ENCODE measurements around the gene PCDHAC1.

Gene PCDHAC1

GRCh38 chr5:140965905-140966292 lies 39.8 kb downstream of the PCDHAC1 start:
- no peak for DNase-seq (ENCODE audit: low spot score)
- H3K27ac ChIP-seq = peak overlapping the region; percentile 87
- POLR2A ChIA-PET (ENCODE audit: low non-redundant PET) = interaction anchor here (0.5 kb wide), 1 partner anchor 24 kb away, joined by 3 read pairs; no protein-coding TSS in a partner anchor
- CTCF ChIA-PET = interaction anchor here (0.6 to 3.4 kb wide), 6 partner anchors 12 to 84 kb away, joined by 3 to 27 read pairs (median 4); partner anchors contain the start of genes PCDHA13 and PCDHAC1
- TF ChIP-seq, protein P1, sequence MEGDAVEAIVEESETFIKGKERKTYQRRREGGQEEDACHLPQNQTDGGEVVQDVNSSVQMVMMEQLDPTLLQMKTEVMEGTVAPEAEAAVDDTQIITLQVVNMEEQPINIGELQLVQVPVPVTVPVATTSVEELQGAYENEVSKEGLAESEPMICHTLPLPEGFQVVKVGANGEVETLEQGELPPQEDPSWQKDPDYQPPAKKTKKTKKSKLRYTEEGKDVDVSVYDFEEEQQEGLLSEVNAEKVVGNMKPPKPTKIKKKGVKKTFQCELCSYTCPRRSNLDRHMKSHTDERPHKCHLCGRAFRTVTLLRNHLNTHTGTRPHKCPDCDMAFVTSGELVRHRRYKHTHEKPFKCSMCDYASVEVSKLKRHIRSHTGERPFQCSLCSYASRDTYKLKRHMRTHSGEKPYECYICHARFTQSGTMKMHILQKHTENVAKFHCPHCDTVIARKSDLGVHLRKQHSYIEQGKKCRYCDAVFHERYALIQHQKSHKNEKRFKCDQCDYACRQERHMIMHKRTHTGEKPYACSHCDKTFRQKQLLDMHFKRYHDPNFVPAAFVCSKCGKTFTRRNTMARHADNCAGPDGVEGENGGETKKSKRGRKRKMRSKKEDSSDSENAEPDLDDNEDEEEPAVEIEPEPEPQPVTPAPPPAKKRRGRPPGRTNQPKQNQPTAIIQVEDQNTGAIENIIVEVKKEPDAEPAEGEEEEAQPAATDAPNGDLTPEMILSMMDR (conservative IDR thresholded peaks at IDR 0.05; ENCODE audit: low read depth) = no peak

- ChIA-PET POLR2A (ENCODE audit: low non-redundant PET) (interaction anchor here (0.5 to 1.3 kb wide), 4 partner anchors 20 to 74 kb away, joined by 3 to 13 read pairs (median 4); partner anchors contain the start of gene PCDHAC1), CTCF (interaction anchor here (0.6 to 3.4 kb wide), 9 partner anchors 16 to 84 kb away, joined by 3 to 27 read pairs (median 4); partner anchors contain the start of genes PCDHA13 and PCDHAC1)
- H3K27ac ChIP-seq = peak within 1 kb of the TSS; percentile 87
- TF ChIP-seq, protein P1 (conservative IDR thresholded peaks at IDR 0.05; ENCODE audit: low read depth) = no peak
- peak; percentile 62 for DNase-seq (ENCODE audit: low spot score)
Measured at GRCh38 chr5:140966293-140967225, 40.5 kb downstream of the PCDHAC1 start, which contains the start of gene PCDHAC2. PCDHAC2 (plus strand) TSS chr5:140966476; CDS start chr5:140966767, 291 bp downstream.

- DNase-seq (ENCODE audit: low spot score) = no peak
- POLR2A ChIA-PET (ENCODE audit: low non-redundant PET) = interaction anchor here (1.1 to 1.3 kb wide), 2 partner anchors 41 to 73 kb away, joined by 3 to 13 read pairs; partner anchors contain the start of gene PCDHAC1
Measured at GRCh38 chr5:140967226-140967893, 41.3 kb downstream of the PCDHAC1 start.

GRCh38 chr5:140969880-140970279 lies 43.8 kb downstream of the PCDHAC1 start:
- POLR2A ChIA-PET (ENCODE audit: low non-redundant PET) = no interaction called here
- TF ChIP-seq, protein P1 (conservative IDR thresholded peaks at IDR 0.05; ENCODE audit: low read depth) = no peak
- CTCF ChIA-PET = interaction anchor here (0.9 to 2.5 kb wide), 3 partner anchors 11 to 88 kb away, joined by 5 to 17 read pairs (median 7); partner anchors contain the start of genes PCDHA13 and PCDHAC1
- no peak overlapping the region for H3K27ac ChIP-seq
- no peak for DNase-seq (ENCODE audit: low spot score)

More at GRCh38 chr5:140967226-140967893, 41.3 kb downstream of the PCDHAC1 start:
- CTCF ChIA-PET = interaction anchor here (0.6 to 3.4 kb wide), 6 partner anchors 15 to 73 kb away, joined by 3 to 27 read pairs (median 4); partner anchors contain the start of gene PCDHAC1
- TF ChIP-seq, protein P1 (conservative IDR thresholded peaks at IDR 0.05; ENCODE audit: low read depth) = no peak
- H3K27ac ChIP-seq = peak overlapping the region; percentile 87

GRCh38 chr5:140973550-140973949 lies 47.5 kb downstream of the PCDHAC1 start:
- TF ChIP-seq, protein P1 (conservative IDR thresholded peaks at IDR 0.05; ENCODE audit: low read depth) = no peak
- no peak for DNase-seq (ENCODE audit: low spot score)
- ChIA-PET CTCF (no interaction called here), POLR2A (ENCODE audit: low non-redundant PET) (no interaction called here)
- H3K27ac ChIP-seq = no peak overlapping the region

DNA sequence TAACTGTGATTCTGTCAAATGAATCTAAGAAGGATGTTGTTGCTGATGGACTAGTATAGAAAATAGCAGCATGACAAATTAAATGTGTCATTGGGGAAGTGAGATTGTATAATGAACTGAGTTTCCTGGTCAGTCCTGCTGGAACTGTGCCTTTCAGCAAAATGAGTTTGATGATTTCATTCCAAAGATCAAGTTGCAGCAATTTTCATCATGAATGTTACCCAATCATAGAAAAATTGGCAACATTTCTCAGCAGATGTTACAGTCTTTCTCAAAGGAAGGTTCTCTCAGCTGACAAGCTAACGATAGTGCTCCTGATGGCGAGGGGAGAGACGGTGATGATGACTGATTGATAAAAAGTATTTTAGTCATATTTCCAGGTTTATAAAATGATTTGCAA lies 50.9 kb downstream of the PCDHAC1 start:
- H3K27ac ChIP-seq = no peak overlapping the region
- ChIA-PET CTCF (interaction anchor here (1.0 kb wide), 1 partner anchor 41 kb away, joined by 3 read pairs; no protein-coding TSS in a partner anchor), POLR2A (ENCODE audit: low non-redundant PET) (no interaction called here)
- TF ChIP-seq, protein P1 (conservative IDR thresholded peaks at IDR 0.05; ENCODE audit: low read depth) = no peak
- peak; percentile 59 for DNase-seq (ENCODE audit: low spot score)

All from RWPE1 (cell line).